ENCODE results near the gene ERO1A.

GRCh38 chr14:52738409-52738808, 43.1 kb upstream of the ERO1A start:
- no peak for TF ChIP-seq EZH2 (IDR thresholded peaks at IDR 0.05; ENCODE audit: low read depth)
- no peak for TF ChIP-seq CTCF (conservative IDR thresholded peaks at IDR 0.05)
